HG03066 (cell line): Measurements from ENCODE around the gene HM13.
"Not testable (repeated sequence)": the region's sequence is repeated elsewhere in the genome, so short reads cannot be mapped to it uniquely, and the experiment has no call there.

Source experiments
- ATAC-seq: cut with Tn5 transposase; IDR thresholded peaks from one replicate; pipeline ENCODE4 v1.9.1; 2021; ENCODE audit warnings: low read depth; ENCODE audit not compliant: unreplicated experiment

HM13 gene

DNA sequence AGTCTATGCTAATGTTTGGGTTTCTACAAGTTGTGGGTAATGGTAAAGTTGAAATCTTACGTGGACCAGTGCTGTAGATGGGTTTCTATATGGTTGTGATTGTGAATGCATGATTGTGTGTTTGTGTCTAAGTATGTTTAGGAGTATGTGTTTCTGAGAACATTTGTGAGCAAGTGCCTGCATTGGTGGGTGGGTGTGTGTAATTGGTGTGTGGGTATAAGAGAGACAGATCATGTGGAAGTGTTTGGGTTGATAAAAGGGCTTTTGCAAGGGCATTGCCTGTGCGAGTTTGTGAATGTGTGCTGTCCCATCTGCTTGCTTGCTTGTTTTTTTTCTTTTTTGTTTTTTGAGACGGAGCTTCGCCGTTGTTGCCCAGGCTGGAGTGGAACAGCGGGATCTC, 65.0 kb downstream of the HM13 start:
- ATAC-seq: no peak

DNA sequence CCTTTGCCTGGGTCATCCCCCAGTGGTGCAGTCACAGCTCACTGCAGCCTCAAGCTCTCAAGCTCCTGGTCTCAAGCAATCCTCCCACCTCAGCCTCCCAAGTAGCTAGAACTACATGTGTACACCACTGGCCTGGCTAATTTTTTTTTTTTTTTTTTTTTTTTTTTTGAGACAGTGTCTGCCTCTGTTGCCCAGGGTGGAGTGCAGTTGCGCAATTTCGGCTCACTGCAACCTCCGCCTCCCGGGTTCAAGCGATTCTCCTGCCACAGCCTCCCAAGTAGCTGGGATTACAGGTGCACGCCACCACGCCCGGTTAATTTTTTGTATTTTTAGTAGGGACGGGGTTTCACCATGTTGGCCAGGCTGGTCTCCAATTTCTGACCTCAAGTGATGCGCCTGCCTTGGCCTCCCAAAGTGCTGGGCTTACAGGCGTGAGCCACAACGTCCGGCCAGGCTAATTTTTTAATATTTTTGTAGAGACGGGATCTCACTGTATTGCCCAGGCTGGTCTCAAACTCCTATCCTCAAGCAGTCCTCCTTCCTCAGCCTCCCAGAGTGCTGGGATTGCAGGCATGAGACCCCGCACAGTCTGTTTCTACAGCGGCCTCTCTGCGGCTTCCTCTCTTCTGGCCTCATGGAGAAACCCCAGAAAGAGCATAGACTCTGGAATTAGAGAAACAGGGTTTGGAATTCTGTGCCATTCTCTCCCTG, 65.9 kb downstream of the HM13 start:
- not testable (repeated sequence) for ATAC-seq

GRCh38 chr20:31580706-31581105, 66.5 kb downstream of the HM13 start:
- no peak for ATAC-seq

GRCh38 chr20:31581391-31581790, 67.1 kb downstream of the HM13 start:
- no peak for ATAC-seq

- no peak for ATAC-seq
Measured at GRCh38 chr20:31587545-31588389, 73.5 kb downstream of the HM13 start.

DNA sequence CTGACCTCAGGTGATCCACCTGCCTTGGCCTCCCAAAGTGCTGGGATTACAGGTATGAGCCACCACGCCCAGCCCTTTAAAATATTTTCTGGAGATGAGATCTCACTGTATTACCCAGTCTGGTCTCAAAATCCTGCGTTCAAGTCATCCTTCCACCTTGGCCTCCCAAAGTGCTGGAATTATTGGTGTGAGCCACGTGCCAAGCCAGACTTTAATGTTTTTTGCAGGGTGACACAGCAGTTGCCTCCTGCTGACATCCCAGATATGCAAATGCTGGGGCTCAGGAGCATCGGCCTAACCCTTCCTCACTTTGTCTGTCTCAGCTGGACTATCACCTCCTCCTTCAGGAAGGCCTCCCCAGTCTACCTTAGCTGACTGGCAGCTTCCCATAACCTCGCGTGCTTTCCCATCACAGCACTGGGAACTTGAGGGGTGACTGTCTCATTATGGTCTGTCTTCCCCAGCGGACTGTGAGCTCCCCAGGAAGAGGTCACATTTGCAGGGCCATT, 76.5 kb downstream of the HM13 start:
- no peak for ATAC-seq

DNA sequence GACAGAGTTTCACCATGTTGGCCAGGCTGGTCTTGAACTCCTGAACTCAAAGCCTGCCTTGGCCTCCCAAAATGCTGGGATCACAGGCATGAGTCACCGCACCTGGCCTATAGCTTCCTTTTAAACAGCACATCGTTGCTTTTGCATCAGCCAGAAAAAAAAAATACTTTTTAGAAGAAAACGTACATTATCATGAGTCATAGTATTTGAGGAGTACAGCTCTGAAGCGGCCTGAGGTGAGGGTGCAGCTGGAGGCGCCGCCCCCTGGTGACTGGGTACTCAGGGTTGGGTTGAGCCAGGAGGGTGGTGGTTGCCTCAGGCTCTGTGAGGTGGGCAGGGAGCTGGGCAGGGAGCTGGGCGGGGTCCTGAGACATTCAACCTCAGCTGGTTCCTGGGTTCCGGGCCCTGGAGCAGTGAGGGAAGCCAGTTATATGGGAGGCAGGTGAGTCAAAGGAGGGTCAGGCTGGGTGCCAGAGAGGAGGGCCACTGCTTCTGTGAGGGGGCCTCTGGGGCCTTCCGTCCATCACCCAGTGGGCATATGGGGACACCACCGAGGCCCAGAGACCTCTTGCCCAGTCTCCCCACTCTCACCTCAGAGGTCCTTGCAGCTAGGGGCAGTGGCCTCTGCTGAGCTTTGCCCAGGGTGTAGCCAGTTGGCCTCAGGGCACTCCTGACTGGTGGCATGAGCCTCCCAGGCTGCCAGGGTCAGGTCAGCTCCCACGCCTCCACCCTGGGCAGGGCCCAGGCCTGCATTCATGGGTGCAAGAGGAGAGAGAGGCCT, 79.2 kb downstream of the HM13 start:
- ATAC-seq: no peak

DNA sequence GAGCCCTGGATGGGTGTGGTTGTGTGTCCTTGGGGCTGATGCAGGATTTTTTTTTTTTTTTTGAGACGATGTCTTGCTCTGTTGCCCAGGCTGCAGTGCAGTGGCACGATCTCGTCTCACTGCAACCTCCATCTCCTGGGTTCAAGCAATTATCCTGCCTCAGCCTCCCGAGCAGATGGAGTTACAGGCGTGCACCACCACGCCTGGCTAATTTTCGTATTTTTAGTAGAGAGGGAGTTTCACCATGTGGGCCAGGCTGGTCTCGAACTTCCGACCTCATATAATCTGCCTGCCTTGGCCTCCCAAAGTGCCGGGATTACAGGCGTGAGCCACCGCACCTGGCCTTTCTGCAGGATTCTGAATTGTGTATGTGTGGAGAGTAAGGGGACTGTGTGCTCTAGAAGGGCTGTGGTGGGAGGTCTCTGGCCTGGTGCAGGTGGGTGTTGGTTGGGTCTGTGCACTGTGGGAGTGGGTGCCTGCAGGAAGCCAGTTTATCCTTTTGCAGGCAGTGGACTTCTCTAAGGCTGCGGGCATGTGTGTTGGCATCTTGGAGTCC, 79.8 kb downstream of the HM13 start:
- no peak for ATAC-seq

- ATAC-seq: no peak
Measured at GRCh38 chr20:31594558-31595379, 80.5 kb downstream of the HM13 start.

- no peak for ATAC-seq
Measured at GRCh38 chr20:31595380-31595653, 81.1 kb downstream of the HM13 start.

GRCh38 chr20:31595654-31596411, 81.6 kb downstream of the HM13 start:
- ATAC-seq: no peak

DNA sequence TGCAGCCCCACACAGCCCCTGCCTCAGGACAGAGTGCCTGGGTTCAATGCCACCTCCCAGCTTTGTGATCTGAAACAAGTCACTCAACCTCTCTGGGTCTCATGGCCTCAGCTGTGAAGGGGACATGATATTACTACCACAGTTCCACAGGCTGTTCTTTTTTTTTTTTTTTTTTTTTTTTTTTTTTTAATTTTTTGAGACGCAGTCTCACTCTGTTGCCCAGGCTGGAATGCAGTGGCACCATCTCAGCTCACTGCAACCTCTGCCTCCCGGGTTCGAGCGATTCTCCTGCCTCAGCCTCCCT, 82.1 kb downstream of the HM13 start:
- not testable (repeated sequence) for ATAC-seq

- no peak for ATAC-seq
Measured at GRCh38 chr20:31596831-31597480, 82.7 kb downstream of the HM13 start.

GRCh38 chr20:31597481-31597855, 83.2 kb downstream of the HM13 start:
- no peak for ATAC-seq

GRCh38 chr20:31602431-31602778, 88.2 kb downstream of the HM13 start:
- ATAC-seq: no peak

DNA sequence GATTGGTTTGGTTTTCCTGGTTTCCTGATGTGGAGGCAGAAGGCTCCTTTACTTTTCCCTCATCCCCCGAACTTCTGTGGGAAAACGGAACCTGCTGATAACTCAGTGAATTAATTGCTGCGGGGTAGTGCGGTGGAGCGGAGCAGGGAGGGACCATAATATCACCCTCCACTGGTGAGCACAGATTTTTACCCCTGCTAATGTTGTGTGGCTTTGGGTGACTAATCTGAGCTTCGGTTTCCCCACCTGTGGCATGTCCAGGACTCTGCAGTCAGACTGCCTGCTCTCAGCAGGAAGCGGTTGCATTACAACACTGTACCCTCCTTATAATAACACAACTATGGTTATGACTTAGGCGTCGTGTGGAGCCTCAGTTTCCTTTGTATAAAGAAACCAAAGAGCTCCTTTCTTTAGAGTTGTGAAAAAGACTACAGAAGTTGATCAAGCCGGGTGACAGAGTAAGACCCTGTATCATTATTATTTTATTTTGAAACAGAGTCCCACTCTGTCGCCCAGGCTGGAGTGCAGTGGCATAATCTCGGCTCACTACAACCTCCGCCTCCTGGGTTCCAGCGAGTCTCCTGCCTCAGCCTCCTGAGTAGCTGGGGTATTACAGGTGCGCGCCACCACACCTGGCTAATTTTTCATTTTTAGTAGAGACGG, 88.7 kb downstream of the HM13 start:
- no peak for ATAC-seq

DNA sequence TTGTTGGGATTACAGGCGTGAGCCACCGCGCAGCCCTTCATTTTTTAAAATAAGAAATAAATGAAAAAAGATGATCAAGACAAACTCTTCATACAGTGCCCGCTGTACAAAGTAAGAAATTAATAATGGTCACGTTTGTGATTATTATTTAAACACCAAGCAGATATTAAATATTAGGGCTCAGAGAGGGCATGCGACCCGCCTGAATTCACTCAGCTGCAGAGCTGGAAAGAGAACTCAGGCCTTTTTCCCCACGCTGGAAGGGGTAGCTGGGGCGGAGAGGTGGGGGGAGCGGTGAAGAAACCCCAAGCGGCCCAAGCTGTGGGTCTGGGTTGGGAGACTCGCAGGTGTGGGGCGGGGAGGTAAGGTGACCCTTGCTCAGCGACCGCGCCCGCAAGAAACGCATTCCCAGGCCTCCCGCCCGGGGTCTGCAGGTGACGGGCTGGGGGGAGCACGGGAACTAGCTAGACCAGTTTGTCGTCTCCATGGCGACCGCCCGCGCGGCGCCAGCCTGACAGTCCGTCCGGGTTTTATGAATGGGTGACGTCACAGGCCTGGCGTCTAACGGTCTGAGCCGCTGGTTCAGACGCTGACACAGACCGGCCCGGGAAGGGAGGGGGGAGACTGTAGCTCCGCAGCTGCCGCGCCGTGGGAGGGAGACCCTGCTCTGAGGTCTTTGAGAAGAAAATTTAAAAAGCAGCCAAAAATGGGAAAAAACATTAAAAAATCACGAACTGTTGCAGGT, 89.8 kb downstream of the HM13 start:
- no peak for ATAC-seq

GRCh38 chr20:31604567-31605030, 90.4 kb downstream of the HM13 start:
- no peak for ATAC-seq
